GM21526 (cell line): ENCODE data around the gene SP140.
"Not testable (repeated sequence)": the region's sequence is repeated elsewhere in the genome, so short reads cannot be mapped to it uniquely, and the experiment has no call there.

Experiments used
- ATAC-seq: cut with Tn5 transposase; IDR thresholded peaks from one replicate; pipeline ENCODE4 v1.9.1; 2021; ENCODE audit warnings: moderate library complexity; ENCODE audit not compliant: unreplicated experiment, low FRiP score

The SP140 gene

DNA sequence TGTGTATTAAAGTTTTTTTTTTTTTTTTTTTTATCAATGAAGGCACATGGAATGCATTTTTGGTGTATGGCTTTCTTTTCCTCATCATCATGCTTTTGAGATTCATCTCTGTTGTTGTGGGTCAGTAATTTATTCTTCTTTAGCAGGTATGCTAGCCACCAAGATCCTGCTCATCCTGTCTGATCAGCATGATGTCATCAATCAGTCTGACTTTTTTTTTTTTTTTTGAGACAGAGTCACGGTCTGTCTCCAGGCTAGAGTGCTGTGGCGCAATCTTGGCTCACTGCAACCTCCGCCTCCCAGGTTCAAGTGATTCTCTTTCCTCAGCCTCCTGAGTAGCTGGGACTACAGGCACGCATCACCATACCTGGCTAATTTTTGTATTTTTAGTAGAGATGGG is 2.7 kb upstream of the SP140 start:
- ATAC-seq: not testable (repeated sequence)

DNA sequence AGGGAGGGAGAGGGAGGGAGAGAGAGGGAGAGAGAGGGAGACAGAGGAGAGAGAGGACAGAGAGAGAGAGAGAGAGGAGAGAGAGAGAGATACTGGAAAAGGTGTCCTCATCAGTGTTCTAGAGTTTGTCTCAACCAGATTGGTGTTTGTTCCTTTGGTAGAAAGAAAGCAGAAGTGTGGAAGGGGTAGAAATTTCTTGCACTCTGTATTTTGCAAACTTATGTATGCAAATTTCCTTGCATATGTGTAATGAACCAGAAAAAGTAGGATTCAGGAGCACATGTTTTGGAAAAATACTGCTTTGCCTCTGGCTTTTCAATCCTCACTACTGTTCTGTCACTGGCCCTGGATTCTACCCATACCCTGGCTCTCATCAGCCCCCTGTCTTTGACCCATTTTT is 1.1 kb upstream of the SP140 start:
- ATAC-seq: no peak

DNA sequence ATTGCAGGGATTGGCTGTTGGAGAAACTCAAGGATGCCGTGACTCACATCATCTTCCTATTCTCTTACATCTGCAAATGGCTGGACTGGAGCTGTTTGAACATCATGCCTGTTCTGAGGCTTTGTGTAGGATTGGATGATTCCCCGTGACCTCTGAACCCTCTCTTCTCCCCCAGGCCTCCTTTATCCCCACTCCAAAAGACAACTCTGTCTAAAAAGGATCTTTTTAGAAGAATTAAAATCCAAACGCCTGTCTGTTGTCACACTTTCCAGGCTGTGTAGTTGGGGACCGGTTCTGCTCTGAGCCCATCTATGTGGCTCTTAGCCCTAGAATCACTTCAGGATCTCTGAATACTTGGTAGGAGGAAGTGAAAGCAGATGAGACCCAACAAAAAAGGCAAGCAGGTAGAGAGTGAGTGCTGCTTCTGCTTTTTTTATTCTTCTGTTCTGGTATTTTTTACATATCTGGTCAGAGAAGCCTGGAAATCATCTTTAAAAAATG is 565 bp downstream of the SP140 start:
- ATAC-seq: peak; percentile 67

DNA sequence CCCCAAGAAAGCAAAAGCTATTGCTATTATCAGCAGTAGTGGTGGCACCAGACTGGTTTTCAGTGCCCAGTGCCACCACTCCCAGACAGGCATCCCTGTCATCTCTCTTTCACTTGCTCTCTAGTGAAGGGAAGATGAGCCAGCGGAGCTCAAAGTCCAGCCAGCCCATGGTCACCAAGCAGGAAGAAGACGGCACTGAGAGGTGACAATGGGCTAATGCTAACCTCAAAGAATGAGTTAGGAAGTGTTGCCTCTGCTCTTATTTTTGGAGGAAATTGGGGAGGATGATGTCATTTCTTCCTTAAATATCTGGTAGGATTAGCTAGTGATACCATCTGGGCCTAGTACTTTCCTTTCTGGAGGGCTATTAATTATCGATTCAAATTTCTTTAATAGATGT is 1.7 kb downstream of the SP140 start:
- no peak for ATAC-seq

DNA sequence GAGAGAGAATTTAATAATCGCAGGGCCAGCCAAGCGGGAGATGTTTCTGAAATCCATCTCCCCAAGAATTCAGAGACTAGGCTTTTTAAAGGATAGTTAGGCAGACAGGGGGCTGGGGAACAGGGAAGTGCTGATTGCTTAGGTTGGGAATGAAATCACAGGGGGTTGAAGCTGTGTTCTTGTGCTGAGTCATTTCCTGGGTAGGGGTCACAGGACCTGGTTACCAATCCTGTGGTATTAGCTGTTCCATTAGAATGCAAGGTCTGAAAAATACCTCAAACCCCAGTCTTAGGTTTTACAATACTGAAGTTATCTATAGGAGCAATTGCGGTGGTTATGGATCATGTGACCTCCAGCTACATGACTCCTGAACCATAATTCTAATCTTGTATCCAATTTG is 4.6 kb downstream of the SP140 start:
- ATAC-seq: no peak

DNA sequence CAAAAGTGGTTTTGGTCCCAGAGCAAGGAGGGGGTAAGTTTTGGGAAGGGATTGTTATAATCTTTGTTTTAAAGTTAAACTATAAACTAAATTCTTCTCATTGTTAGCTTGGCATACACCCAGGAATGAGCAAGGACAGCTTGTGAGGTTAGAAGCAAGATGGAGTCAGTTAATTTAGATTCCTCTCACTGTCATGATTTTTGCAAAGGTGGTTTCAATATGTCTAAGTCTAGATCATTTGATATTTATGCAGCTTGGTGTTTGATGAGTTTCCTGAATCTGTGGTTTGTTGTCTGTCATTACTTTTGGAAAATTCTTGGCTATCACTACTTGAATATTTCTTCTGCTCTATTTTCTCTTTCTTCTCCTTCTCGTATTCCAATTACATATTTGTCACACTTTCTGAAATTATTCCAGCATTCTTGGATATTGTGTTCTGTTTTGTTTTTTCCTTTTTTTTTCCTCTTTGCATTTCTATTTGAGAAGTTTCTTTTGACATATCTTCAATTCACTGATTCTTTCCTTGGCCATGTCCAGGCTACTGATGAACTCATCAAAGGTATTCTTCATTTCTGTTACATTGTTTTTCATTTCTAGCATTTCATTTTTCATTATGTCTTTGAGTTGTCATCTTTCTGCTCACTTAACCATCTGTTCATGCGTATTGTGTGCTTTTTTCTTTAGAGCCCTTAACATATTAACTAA is 5.1 kb downstream of the SP140 start:
- no peak for ATAC-seq

DNA sequence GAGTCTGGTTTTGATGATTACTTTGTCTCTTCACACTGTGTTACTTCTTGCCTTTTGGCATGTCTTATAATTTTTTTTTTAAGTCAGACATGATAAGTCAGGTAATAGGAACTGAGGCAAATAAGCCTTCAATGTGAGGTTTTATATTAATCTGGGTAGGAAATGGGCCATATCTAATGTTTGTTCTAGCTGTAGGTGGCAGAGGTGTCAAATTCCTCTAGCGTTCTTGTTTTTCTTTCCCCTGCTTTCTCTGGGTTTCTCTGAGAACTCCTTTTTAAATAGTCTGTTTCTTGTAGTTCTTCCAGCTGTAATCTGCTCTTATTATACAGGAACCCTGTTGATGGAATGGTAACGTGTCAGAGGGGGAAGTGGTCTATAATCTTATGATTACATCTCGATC is 5.7 kb downstream of the SP140 start:
- ATAC-seq: no peak

DNA sequence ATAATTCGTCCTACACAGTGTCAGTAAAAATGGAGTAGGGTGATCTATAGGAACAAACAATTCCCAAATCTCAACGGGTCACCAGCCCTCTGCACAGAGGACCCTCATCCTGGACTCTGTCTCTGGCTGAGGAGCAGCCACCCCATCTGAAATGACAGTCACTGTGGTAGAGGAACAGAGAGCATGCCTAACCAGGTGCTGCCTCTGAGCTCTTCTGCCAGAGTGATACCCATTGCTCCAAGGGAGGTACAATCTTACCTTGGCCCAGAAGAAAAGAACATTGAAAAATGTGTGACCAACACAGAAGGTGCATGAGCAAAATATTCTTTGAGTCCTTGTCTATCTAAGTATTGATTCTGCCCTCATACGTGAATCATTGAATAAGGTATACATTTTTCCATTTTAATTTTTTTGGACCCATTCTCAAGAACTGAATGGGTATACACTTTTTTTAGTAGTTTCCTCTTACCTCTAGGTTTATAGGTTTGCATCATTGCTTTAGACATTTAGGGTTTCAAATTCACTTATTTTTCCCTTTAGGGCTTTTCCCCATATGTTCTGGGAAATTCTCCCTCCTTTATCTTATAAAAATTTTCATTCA is 8.7 kb downstream of the SP140 start:
- ATAC-seq: no peak

DNA sequence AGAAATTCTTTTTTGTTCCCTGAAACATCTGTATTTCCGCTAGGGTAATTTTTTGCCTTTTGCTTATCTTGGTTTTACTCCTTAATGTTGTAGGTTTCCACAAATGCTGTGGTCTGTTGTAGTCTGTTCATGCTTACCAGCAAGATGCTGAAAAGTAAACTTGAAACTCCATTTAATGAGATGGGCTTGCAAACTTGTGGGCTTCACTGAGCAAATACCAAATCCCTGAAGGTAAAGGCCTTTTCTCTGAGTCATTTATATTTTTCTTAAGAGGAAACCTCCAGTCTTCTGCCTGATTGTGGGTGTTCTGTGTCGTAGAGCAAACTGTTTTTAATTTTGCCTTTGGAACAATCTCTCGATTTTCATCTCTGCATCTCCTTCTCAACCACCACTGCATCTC is 9.3 kb downstream of the SP140 start:
- ATAC-seq: no peak

DNA sequence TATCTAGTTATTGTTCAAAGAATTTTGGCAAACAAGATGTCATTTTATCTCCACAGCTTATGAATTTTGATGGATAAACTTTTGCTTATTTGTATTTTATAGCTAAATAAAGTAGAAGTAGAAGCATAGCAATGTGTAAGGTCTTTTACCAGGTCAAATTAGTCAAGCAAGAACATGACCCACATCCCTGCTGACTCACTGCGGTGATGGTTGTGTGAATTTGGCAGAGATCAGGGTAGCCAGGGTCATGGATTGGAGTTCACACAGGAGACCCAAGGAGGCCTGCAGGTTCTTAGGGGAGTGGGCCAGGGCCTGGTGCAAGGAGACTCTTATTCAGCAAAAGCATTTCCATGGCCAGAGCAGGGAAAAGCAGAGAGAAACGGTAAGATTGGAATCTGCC is 18.7 kb downstream of the SP140 start:
- no peak for ATAC-seq

DNA sequence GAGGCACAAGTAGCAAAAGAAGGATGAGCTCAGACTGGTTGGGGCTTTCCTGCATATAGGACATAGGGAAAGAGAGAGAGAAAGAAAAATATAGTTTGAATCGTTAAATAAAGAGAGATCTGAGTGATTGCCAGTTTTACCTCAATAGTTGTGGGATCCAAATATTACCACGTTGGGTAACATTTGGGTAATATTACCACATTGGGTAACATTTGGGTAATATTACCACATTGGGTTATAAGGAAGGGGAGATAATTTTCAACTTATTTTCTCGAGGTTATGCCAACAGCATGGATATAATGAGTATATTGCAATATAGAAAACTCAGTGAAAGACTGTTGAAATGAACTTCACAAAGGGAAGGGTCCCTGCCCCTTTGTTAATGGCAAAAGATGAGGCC is 20.7 kb downstream of the SP140 start:
- no peak for ATAC-seq

DNA sequence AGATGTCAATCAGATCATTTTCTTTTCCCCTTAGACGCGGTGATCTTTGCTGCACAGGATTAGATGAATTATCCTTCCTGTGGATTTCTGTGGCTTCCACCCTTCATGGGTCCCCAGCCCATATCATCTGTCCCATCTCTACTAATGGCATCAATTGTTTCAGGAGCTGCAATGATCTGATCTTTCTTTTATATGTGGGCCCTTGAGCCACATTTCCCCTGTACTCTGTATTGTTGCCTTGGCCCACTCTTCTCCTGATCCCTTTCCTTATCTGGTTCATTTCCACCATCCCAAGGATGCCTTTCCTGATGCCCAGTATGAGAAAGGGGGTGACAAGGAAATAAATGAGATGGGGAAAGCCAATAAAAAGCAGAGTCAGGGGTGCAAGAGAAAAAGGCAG is 24.7 kb downstream of the SP140 start:
- no peak for ATAC-seq

DNA sequence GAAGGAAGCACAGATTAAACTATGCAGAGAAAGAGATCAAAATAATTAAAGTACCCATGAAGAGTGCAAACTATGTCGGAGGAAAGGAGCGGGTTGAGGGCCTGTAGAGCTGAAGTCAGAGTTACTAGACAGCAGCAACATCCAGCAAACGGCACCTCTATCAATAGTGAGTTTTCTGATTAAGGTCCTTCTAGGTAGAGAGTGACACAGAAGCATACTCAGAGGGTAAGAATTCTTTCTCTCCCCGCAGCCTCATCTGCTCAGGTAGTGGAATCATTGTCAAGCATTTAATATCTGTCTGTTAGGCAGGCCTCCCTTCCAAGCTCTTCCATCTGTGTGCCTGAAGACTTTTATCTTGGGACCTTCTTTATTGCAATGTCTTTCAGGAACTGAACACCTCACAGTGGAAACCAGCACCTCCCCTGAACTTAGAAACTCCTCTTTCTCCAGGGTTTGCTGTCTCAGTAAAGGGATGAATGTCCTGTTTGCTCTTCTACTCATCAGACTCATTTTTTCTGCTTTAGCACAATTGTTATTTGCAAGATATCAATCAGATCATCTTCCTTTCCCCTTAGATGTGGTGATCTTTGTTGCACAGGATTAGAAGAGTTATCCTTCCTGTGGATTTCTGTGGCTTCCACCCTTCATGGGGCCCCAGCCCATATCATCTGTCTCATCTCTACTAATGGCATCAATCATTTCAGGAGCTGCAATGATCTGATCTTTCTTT is 28.8 kb downstream of the SP140 start:
- ATAC-seq: no peak

DNA sequence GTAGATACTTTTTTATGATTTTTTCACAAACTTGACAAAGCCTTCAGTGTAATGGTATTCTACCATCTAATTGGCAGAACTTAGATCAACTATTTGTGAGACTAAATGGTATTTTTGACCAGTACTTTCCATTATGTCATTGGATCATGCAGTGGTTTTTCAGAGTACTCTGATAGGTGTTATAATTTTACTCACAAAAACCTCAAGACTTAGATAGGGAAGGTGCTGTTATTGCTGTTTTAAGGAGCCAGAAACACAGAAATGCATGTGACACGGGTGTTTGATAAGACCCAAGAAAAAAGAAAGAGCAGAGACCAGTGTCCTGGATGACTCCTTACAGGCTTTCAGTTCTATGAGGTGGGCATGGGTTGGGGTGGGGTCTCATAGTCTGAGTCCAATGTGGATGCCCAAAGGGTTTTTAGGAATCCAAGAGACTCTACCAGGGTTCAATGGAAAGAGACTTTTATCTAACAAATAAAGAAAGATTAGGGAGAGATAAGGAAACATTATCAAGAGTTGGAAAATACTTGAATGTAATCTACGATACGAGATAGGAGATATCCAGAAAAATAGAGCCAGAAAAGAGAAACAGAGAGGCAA is 31.3 kb downstream of the SP140 start:
- ATAC-seq: no peak

DNA sequence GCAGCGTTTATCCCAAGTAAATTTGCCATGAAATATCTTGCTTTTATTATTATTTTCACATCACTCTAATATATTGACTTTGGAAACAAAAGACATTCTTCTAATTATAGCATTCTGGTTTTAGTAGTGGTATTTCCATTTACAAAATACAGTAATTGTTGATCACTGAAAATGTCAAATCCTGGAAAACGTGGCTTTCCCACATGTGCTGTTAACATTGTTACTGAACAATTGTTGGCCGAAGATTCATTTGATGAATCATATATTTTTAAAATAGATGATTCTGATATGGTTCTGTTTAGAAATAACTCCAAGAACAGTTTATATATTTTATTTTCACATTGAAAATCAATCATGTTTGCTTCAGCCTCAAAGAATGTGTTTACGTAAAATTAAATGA is 32.9 kb downstream of the SP140 start:
- ATAC-seq: no peak

DNA sequence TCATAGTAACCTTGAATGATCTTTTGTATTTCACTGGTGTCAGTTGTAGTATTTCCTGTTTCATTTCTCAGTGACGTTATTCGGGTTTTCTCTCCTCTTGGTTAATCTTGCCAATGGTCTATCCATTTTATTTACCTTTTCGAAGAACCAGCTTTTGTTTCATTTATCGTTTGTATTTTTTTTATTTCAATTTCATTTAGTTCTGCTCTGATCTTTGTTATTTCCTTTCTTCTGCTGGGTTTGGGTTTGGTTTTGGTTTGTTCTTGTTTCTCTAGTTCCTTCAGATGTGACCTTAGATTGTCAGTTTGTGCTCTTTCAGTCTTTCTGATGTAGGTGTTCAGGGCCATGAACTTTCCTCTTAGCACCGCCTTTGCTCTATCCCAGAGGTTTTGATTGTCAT is 36.7 kb downstream of the SP140 start:
- ATAC-seq: no peak

DNA sequence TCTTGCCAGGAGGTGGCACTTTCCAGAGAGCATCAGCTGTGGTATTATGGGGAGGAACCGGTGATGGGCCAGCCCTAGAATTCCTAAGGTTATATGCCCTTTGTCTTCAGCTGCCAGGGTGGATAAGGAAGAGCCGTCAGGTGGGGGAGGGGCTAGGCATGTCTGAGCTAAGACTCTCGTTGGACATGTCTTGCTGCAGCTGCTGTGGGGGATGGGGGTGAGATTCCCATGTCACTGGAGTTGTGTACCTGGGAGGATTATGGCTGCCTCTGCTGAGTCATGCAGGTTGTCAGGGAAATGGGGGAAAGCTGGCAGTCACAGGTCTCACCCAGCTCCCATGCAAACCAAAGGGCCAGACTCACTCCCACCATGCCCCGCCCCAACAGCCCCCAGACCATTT is 39.4 kb downstream of the SP140 start:
- ATAC-seq: not testable (repeated sequence)

DNA sequence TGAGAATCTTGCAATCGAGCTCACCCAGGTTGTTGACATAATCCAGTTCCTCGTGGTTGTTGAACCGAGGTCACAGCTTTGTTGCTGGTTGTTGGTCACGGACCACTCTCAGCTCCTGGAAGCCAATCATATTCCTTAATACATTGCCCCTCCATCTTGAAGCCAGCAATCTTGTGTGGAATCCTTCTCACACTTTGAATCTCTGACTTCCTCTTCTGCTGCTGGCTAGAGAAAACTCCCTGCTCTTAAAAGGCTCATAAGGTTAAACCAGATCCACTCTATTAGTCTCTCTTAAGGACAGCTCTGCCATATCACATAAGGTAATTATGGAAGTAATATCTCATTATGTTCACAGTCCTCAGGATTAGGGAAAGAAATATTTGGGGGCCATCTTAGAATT is 41.1 kb downstream of the SP140 start:
- no peak for ATAC-seq

DNA sequence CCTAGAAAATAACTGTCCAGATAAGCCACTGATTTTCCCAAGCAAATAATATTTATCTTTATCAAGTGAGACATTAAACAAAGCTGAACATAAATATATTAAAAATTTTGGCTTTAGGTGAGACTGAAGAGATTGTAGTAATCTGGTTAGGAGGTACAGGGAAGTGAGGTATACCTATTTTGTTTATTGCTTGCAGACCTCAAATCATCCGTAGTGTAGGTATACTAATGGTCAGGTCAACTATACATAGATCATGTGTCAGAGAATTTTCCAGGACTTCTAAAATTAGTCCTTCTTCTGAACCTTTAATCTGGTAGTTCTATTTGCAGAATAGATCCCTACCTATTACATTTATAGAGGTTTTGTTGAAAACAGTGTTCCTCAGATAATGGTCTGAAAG is 41.5 kb downstream of the SP140 start:
- ATAC-seq: peak; percentile 34

DNA sequence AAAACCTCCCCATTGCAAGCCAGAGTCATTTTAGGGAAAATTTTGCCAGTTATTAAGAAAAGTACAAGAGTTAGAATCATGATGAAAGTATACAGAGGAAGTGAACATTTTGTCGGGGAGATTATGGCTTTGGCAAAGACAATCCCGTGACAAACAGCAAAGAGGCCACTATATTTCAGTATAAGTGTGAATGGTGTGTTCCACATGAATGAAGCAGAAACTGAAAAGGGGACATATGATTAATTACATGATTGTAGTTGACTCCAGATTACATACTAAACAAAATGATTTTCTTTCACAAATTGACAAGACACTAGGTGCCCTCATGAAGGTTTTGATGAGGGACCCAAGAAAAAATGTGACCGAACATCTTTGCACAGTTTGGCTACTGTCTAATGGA is 42.0 kb downstream of the SP140 start:
- ATAC-seq: peak; percentile 66

DNA sequence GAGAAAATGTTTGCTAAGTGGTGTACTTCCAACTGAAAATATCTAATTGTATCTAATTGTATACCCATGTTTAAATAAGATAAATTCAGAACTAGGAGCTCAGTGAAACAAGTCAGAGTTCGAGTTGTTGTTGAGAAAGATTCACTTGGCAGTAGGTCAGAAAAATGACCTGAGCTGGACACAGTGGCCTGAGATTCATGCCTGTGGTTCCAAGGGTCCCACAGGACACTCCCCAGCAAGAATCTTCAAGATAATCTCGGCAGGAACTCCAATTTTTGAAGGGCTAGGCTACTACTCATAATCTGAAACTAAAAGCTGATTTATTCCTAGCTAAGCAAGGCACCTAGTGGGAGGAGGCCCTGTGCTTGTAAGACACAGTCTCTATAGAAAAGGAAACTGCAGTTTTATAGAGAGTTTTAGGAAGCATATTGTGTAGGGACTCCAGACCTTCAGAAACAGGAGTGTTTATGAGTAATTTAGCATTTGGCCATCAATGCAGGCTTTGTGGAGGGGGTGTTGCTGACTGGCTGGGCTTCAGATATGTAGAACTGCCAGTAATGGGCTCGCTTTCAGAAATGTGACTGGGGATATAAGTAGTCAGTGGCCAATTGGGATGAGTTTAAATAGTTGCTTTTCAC is 43.2 kb downstream of the SP140 start:
- no peak for ATAC-seq
